Neural crest cell (in vitro differentiated cells): ENCODE data around the gene FOXL1. TPM values are rescaled to one million over a fixed set of nuclear protein-coding genes. Genes with fewer than 3 reads are reported as not detected.

Experiments
- DNase-seq: peaks from one replicate; pipeline ENCODE4 v3.0.0; 2021; ENCODE audit warnings: low read depth, mixed read lengths, low spot score
- H3K27ac Mint-ChIP-seq: one replicate; pipeline ENCODE4 v1.8.0; 2021; ENCODE audit warnings: mild to moderate bottlenecking, mixed read lengths; ENCODE audit not compliant: unreplicated experiment
- H3K27me3 Mint-ChIP-seq: 2 replicates; pipeline ENCODE4 v1.8.0; 2021; ENCODE audit warnings: low read depth, mild to moderate bottlenecking, mixed read lengths
- H3K36me3 Mint-ChIP-seq: 2 replicates; pipeline ENCODE4 v1.8.0; 2021; ENCODE audit warnings: low read depth, mild to moderate bottlenecking, mixed read lengths
- H3K4me1 Mint-ChIP-seq: 2 replicates; pipeline ENCODE4 v1.8.0; 2021; ENCODE audit warnings: mixed read lengths
- H3K4me3 Mint-ChIP-seq: one replicate; pipeline ENCODE4 v1.8.0; 2021; ENCODE audit warnings: mild to moderate bottlenecking, mixed read lengths
- H3K9me3 Mint-ChIP-seq: 2 replicates; pipeline ENCODE4 v1.8.0; 2021; ENCODE audit warnings: mixed read lengths
- total RNA-seq: library from RNA; stranded (reverse); gene quantifications from 2 replicates; pipeline ENCODE4 v1.2.1, GENCODE V29; 2021
- TF ChIP-seq, protein P1 (sequence below): fragments of 200-600 bp; sonication (generic); conservative IDR thresholded peaks from 2 replicates; pipeline ENCODE4 v1.5.0; 2021; ENCODE audit warnings: antibody characterized with exemption, mild to moderate bottlenecking

The FOXL1 gene
- total RNA-seq, 1 donor from 2014 or later = 0.09 TPM

DNA sequence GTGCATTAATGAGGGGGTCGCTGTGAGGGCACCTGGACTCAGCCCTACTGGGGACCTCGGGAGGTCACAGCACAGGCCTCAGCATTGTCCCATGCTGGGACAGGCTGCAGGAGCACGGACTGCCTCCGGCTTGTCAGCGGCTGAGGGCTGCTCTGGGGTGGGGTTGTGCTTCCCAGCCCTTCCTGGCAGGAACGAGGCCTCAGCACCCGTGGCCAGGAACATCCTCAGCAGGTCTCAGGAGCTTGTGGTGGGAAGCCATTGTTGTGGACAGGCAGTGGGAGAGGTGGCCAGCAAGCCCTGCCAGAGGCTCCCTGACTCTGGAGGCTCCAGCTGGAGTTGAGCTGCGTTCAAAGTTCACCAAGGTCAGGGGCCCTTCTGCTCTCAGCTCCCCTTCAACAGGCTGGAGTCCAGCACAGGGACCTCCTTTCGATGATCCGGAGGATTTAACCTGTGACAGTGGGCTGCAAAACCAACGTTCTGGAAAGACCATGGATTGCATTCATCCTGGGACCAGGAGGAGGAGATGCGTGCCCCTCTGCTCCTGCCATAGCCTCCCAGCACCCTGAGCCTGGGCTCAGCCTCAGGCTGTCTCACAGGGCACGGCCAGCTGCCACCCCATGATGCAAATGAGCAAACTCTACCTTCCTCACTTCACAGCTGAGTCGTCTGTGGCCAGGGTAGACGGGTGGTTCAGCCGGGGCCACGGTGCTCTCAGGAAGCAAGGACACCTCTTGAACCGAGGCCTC, 32.6 kb downstream of the FOXL1 start:
- H3K9me3 Mint-ChIP-seq = no peaks in the 10 kb centered on the region
- H3K36me3 Mint-ChIP-seq = no peaks in the 10 kb centered on the region
- no peak overlapping the region for H3K27ac Mint-ChIP-seq
- TF ChIP-seq, protein P1, sequence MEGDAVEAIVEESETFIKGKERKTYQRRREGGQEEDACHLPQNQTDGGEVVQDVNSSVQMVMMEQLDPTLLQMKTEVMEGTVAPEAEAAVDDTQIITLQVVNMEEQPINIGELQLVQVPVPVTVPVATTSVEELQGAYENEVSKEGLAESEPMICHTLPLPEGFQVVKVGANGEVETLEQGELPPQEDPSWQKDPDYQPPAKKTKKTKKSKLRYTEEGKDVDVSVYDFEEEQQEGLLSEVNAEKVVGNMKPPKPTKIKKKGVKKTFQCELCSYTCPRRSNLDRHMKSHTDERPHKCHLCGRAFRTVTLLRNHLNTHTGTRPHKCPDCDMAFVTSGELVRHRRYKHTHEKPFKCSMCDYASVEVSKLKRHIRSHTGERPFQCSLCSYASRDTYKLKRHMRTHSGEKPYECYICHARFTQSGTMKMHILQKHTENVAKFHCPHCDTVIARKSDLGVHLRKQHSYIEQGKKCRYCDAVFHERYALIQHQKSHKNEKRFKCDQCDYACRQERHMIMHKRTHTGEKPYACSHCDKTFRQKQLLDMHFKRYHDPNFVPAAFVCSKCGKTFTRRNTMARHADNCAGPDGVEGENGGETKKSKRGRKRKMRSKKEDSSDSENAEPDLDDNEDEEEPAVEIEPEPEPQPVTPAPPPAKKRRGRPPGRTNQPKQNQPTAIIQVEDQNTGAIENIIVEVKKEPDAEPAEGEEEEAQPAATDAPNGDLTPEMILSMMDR = no peak
- H3K27me3 Mint-ChIP-seq = no peaks in the 10 kb centered on the region
- no peak overlapping the region for H3K4me3 Mint-ChIP-seq
- H3K4me1 Mint-ChIP-seq = peaks cover 25% of the 10 kb centered on the region
- no peak for DNase-seq

DNA sequence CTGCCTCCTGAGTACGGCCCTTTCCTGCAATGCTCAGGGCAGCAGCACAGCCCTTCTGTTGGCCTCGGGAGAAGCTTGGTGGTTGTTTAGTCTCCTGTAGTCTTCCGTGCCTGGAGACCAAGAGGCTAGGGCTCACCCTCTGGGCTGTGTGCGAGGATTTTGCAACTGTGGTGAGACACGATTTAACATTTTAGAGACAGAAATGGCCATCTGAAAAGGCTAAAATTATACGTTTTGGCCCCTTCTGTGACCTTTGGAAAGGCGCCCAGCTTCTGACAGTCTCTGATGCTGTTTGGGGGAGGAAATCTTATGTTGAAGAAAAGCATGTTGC, 33.1 kb downstream of the FOXL1 start:
- Mint-ChIP-seq H3K27me3 (no peaks in the 10 kb centered on the region), H3K27ac (no peak overlapping the region), H3K4me3 (no peak overlapping the region), H3K9me3 (no peaks in the 10 kb centered on the region), H3K4me1 (peaks cover 25% of the 10 kb centered on the region), H3K36me3 (no peaks in the 10 kb centered on the region)
- no peak for DNase-seq
- TF ChIP-seq, protein P1 = no peak

DNA sequence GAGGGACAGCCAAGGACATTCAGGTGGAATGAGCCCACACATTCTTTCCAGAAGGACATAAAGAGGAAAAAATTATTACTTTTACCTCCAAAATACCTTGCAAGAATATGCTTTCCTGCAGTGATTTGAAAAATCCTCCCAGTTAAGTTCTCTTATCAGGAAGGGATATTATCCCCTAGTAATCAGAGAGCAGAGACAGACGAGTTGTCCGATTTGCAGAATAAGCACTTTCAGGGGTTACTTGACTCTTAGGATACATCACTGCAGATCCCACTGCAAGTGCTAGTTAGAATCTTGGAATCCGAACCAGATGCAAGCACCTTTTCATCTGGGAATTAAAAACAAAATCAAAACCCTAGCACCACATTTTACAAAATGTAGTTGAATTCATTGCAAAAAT, 33.6 kb downstream of the FOXL1 start:
- Mint-ChIP-seq H3K36me3 (no peaks in the 10 kb centered on the region), H3K4me3 (no peak overlapping the region), H3K27me3 (no peaks in the 10 kb centered on the region), H3K27ac (no peak overlapping the region), H3K9me3 (no peaks in the 10 kb centered on the region), H3K4me1 (peaks cover 25% of the 10 kb centered on the region)
- TF ChIP-seq, protein P1 = no peak
- DNase-seq = no peak

DNA sequence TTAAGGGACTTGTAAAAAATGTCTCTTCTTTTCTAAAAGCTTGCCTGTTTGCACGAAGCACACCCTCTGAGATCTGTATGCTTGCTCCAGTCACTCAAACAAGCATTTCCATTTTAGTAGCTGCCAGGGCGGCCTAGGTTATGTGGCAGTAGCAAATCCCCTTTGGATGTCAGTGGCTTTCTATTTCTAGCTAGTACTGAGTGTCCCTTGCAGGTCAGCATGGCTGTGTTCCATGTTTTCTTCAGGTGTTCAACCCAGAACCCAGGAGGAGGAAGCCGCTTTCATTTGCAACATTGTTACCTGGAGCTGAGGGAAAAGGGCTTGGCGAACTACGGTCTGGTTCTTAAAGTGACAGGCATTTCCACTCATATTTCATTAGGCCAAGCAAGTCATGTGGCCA, 36.4 kb downstream of the FOXL1 start:
- Mint-ChIP-seq H3K36me3 (no peaks in the 10 kb centered on the region), H3K27ac (no peak overlapping the region), H3K4me1 (peaks cover 21% of the 10 kb centered on the region), H3K4me3 (no peak overlapping the region), H3K9me3 (no peaks in the 10 kb centered on the region), H3K27me3 (no peaks in the 10 kb centered on the region)
- TF ChIP-seq, protein P1 = no peak
- DNase-seq = no peak

DNA sequence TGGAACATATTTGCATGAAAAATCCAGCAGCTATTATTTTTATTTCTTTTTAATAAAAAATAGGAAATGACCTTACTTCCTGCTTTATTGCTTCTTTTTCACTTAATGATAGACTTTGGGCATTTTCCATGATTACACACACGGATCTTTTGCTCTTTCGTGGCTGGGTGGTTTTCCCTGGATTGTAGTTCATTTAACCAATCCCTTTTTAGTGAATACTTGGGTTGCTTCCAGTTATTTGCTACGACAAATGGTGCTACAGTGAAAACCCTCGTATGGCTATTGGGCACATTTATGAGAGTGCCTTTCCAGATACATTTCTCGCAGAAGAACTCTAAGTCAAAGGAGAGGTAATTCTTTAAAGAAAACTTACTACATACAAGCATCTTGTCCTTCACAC, 38.6 kb downstream of the FOXL1 start:
- H3K27me3 Mint-ChIP-seq = peaks cover 4% of the 10 kb centered on the region
- TF ChIP-seq, protein P1 = no peak
- no peak for DNase-seq
- no peak overlapping the region for H3K27ac Mint-ChIP-seq
- H3K4me1 Mint-ChIP-seq = peaks cover 9% of the 10 kb centered on the region
- H3K4me3 Mint-ChIP-seq = no peak overlapping the region
- H3K9me3 Mint-ChIP-seq = no peaks in the 10 kb centered on the region
- H3K36me3 Mint-ChIP-seq = no peaks in the 10 kb centered on the region
